Pulmonary artery endothelial cell (primary cell): ENCODE measurements around the gene BFSP2. TPM values are rescaled to one million over a fixed set of nuclear protein-coding genes. Genes with fewer than 3 reads are reported as not detected.

Source experiments
- DNase-seq: peaks from one replicate; pipeline ENCODE4 v3.0.0-alpha.2; 2011; ENCODE audit warnings: low read depth, low spot score
- total RNA-seq: library from RNA; depleted of rRNA; stranded (reverse); fragments of >200 nt; gene quantifications from 2 replicates; pipeline ENCODE4 v1.2.3, GENCODE V29; 2014

The BFSP2 gene
- total RNA-seq, 1 donor from 2014 or later: not detected

DNA sequence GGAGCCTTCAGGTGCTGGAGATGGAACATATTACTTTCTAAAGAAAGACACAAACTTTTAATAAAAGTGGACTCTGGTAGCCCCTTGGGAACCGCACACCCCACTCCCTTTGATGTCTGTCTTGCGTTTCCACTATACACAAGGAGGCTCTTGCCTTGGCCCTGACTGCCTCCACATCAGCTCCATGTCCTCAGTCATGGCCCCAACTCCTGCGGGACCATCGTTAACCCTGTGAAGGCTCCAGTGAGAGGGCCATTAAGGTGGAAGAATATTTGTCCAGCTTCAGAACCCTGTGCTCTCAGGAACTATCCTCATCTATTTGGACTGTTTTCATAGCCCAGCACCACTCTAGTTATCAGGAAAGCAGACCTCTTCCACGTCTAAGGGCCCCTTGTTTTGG, 16.1 kb upstream of the BFSP2 start:
- DNase-seq: no peak

DNA sequence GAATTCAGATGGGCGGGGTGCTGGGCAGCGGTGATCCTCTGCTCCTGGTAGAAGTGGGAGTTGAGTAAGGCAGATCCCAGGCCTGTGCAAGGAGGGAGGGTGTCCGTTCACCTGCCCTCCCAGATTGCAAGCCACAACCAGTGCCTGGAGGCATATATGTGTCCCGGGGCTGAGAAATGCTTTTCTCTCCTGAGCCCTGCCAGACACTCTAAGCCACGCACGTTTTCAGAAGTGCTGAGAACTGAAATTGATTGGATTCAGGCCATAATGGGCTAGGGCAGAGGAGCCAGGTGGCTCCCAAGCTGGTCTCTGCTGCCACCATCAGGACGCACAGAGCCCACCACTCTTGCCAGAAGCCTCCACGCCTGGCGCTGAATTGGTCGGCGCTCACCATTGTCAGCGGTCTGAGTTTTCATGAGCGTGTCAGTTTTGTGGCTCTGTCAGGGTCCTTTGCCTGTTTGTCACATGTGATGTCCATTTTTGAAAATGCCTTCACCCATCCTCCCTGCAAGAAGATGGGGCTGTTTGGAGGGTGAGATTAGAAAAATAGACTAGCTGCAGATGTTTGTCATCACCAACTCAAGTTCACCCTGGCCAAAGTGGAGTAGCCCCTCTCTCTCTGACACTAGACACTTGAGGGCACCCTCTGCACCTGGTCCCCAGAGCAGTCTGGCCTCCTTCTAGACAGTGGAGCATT, 15.4 kb upstream of the BFSP2 start:
- DNase-seq: no peak

GRCh38 chr3:133386876-133387275, 13.0 kb upstream of the BFSP2 start:
- DNase-seq: no peak

GRCh38 chr3:133387341-133387740, 12.5 kb upstream of the BFSP2 start:
- no peak for DNase-seq

- no peak for DNase-seq
Observed at GRCh38 chr3:133388696-133389395, 11.0 kb upstream of the BFSP2 start.

GRCh38 chr3:133390715-133391114, 9.1 kb upstream of the BFSP2 start:
- DNase-seq: no peak

- no peak for DNase-seq
Observed at GRCh38 chr3:133393204-133393603, 6.7 kb upstream of the BFSP2 start.

GRCh38 chr3:133393691-133394474, 6.0 kb upstream of the BFSP2 start:
- DNase-seq: no peak

DNA sequence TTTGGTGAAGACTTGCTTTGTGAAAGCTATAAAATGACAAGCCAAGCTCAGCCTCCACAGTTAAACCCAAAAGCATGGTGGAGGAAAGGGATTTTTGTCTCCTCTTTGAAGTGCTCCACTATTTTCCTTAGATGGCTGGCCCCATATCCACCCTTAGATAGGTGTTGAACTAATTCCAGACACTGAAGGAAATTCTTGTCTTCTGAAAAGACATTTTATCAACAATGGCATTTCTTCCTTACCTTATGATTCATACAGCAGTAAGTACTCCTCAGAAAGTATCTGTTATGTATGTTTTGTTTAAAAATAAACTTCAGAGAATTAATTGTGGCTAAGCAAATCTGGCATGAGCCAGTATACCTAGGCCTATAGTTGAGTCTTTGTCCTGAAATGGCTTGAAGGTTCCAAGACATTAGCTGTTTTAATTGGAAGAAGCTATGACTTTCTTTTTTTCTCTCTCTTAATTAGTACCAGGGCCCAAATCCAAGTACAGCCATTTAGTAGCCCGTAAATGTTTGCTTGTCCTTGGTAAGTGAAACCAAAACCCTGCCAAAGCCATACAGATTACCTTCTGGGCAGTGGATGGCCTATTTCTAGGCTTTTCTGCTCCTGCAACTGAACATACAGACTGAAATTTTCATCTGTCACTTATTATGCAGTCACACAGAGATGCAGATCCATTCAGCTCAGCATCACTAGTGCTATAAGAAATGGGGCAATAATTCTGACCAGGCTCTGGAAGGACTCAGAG, 5.1 kb upstream of the BFSP2 start:
- DNase-seq: no peak

- no peak for DNase-seq
Observed at GRCh38 chr3:133396906-133397305, 3.0 kb upstream of the BFSP2 start.

DNA sequence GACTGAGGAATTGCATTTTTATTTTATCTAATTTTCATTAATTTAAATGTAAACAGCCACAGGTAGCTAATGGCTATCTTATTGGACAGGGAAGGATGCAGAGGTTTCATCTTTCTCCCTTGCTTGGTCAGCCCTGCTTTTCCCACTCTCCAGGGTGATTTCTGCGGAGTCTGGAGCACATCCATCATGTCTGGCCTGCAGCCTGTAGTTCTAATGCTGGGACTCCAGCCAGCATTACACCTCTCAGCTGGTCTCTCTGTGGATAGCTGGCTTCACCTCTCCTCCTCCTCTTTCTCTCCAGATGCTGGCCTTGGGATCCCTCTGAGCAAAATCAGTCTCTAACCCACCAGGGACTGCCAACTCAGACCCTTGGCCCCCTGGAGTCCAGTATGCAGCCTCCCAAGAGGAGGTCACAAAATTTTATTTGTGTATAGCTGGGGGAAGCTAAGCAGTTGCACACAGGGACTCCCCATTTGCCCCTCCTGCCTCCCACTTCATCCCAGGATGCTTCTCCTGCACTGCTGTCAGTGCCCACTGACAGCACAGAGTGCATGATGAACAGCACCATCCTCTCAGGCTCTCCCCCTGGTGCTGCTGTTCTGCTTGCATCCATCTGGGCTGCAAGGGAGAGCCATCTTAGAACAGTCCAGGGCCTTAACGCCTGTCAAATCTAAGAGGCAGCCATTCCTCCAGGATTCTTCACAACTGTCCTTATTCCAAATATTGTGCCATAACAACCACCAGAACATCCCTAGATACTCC, 1.7 kb downstream of the BFSP2 start:
- no peak for DNase-seq

GRCh38 chr3:133404920-133405319, 5.1 kb downstream of the BFSP2 start:
- DNase-seq: no peak

GRCh38 chr3:133408366-133408765, 8.5 kb downstream of the BFSP2 start:
- DNase-seq: no peak

GRCh38 chr3:133408961-133409360, 9.1 kb downstream of the BFSP2 start:
- DNase-seq: no peak

- DNase-seq: no peak
Observed at GRCh38 chr3:133410191-133410892, 10.5 kb downstream of the BFSP2 start.

GRCh38 chr3:133412183-133413132, 12.6 kb downstream of the BFSP2 start:
- no peak for DNase-seq

GRCh38 chr3:133413161-133414020, 13.5 kb downstream of the BFSP2 start:
- no peak for DNase-seq

DNA sequence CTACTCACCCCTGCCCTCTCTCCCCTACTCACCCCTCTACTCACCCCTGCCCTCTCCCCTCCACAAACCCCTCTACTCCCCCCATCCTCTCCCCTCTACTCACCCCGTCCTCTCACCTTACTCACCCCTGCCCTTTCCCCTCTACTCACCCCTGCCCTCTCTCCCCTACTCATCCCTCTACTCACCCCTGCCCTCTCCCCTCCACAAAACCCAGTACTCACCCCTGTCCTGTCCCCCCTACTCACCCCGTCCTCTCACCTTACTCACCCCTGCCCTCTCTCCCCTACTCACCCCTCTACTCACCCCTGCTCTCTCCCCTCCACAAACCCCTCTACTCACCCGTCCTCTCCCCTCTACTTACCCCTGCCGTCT, 14.2 kb downstream of the BFSP2 start:
- DNase-seq: no peak
